IMR-90 (cell line): ENCODE data around the gene CD28. TPM values are rescaled to one million over a fixed set of nuclear protein-coding genes. Genes with fewer than 3 reads are reported as not detected.

Source experiments
- ATAC-seq: fragments of 200-7000 bp; cut with Tn5 transposase; 2 replicates; pipeline ENCODE4 v1.9.1; 2020; ENCODE audit warnings: low read depth, mild to moderate bottlenecking, moderate library complexity
- BruUV-seq: library from RNA; stranded (reverse); fragments of 400-500 nt; replicated peaks from 2 replicates; lab custom pipeline; 2021; lab: Mats Ljungman, UMichigan
- CTCF ChIA-PET: fragments of 300-600 bp; formaldehyde crosslinking; extraction: SDS; loops from one replicate; lab custom pipeline; 2021; ENCODE audit warnings: antibody characterized with exemption; lab: Yijun Ruan, JAX
- POLR2A ChIA-PET: fragments of 300-600 bp; sonication (Branson Sonifier 250); formaldehyde crosslinking; loops from one replicate; lab custom pipeline; 2022; ENCODE audit warnings: antibody characterized with exemption; ENCODE audit not compliant: unreplicated experiment; lab: Charles Lee
- DNase-seq: peaks from one replicate; pipeline ENCODE4 v3.0.0; 2013
- H2AFZ ChIP-seq: replicated peaks from 2 replicates; pipeline ENCODE3; 2013; ENCODE audit warnings: low read length, mild to moderate bottlenecking; ENCODE audit not compliant: poor library complexity
- H2AK5ac ChIP-seq: 2 replicates; pipeline ENCODE4 v1.6.1; 2013; ENCODE audit warnings: low read depth, low read length, inconsistent platforms
- H2AK9ac ChIP-seq: replicated peaks from 2 replicates; pipeline ENCODE3; 2013; ENCODE audit warnings: mild to moderate bottlenecking, low read depth, low read length, moderate library complexity; ENCODE audit not compliant: poor library complexity
- H2BK120ac ChIP-seq: 2 replicates; pipeline ENCODE4 v1.6.1; 2013; ENCODE audit warnings: low read depth, low read length, inconsistent platforms
- H2BK15ac ChIP-seq: 3 replicates; pipeline ENCODE4 v1.6.1; 2013; ENCODE audit warnings: low read depth, low read length, inconsistent platforms
- H2BK20ac ChIP-seq: 2 replicates; pipeline ENCODE4 v1.6.1; 2013; ENCODE audit warnings: low read depth, mild to moderate bottlenecking, inconsistent platforms, low read length, moderate library complexity
- H2BK5ac ChIP-seq: 2 replicates; pipeline ENCODE4 v1.6.1; 2013; ENCODE audit warnings: mild to moderate bottlenecking, low read depth, low read length, inconsistent platforms; ENCODE audit not compliant: poor library complexity, severe bottlenecking
- H3K14ac ChIP-seq: replicated peaks from 2 replicates; pipeline ENCODE4 v1.6.1; 2013; ENCODE audit warnings: low read depth, low read length, inconsistent platforms
- H3K18ac ChIP-seq: 2 replicates; pipeline ENCODE4 v1.6.1; 2013; ENCODE audit warnings: low read depth, low read length, control low read depth
- H3K23ac ChIP-seq: 2 replicates; pipeline ENCODE4 v1.6.1; 2013; ENCODE audit warnings: low read depth, low read length, inconsistent platforms
- H3K27ac ChIP-seq: 2 replicates; pipeline ENCODE4 v1.5.1; 2013; ENCODE audit warnings: mild to moderate bottlenecking, control low read depth, low read length; ENCODE audit not compliant: insufficient read depth
- H3K27me3 ChIP-seq: 2 replicates; pipeline ENCODE4 v1.6.1; 2013; ENCODE audit warnings: low read length; ENCODE audit not compliant: control insufficient read depth, insufficient read depth
- H3K36me3 ChIP-seq: 2 replicates; pipeline ENCODE4 v1.6.1; 2013; ENCODE audit warnings: low read length, mixed read lengths; ENCODE audit not compliant: control insufficient read depth, insufficient read depth
- H3K4ac ChIP-seq: 2 replicates; pipeline ENCODE4 v1.6.1; 2013; ENCODE audit warnings: low read depth, low read length, inconsistent platforms
- H3K4me1 ChIP-seq: 2 replicates; pipeline ENCODE4 v1.6.1; 2013; ENCODE audit warnings: low read length, mixed read lengths; ENCODE audit not compliant: control insufficient read depth, insufficient read depth
- H3K4me2 ChIP-seq: 2 replicates; pipeline ENCODE4 v1.6.1; 2013; ENCODE audit warnings: low read depth, mild to moderate bottlenecking, control low read depth, low read length, moderate library complexity
- H3K4me3 ChIP-seq: 2 replicates; pipeline ENCODE4 v1.5.1; 2013; ENCODE audit warnings: low read depth, mild to moderate bottlenecking, control low read depth, low read length, moderate library complexity; ENCODE audit not compliant: insufficient read depth
- H3K56ac ChIP-seq: 2 replicates; pipeline ENCODE4 v1.6.1; 2013; ENCODE audit warnings: low read length, inconsistent platforms; ENCODE audit not compliant: insufficient read depth; ENCODE audit errors: extremely low read depth
- H3K79me1 ChIP-seq, 2 experiments: 2 replicates each; pipeline ENCODE4 v1.6.1; 2013; ENCODE audit warnings: low read length in 2 of 2, inconsistent platforms in 1 of 2, low read depth in 1 of 2
- H3K9ac ChIP-seq: 2 replicates; pipeline ENCODE4 v1.6.1; 2013; ENCODE audit warnings: low read depth, low read length, control low read depth
- H3K9me1 ChIP-seq: 2 replicates; pipeline ENCODE4 v1.6.1; 2013; ENCODE audit warnings: low read length, inconsistent platforms; ENCODE audit not compliant: insufficient read depth
- H3K9me3 ChIP-seq: 2 replicates; pipeline ENCODE4 v1.6.1; 2013; ENCODE audit warnings: low read length; ENCODE audit not compliant: control insufficient read depth, insufficient read depth
- H4K20me1 ChIP-seq: 2 replicates; pipeline ENCODE4 v1.6.1; 2013; ENCODE audit warnings: low read length, inconsistent platforms; ENCODE audit not compliant: insufficient read depth
- H4K5ac ChIP-seq: 2 replicates; pipeline ENCODE4 v1.6.1; 2013; ENCODE audit warnings: mild to moderate bottlenecking, low read depth, low read length, control low read depth
- H4K8ac ChIP-seq, 2 experiments: 2 replicates each; pipeline ENCODE4 v1.6.1; 2013; ENCODE audit warnings: low read depth in 2 of 2, low read length in 2 of 2, control low read depth in 1 of 2, inconsistent platforms in 1 of 2
- H4K91ac ChIP-seq: 2 replicates; pipeline ENCODE4 v1.6.1; 2013; ENCODE audit warnings: low read depth, low read length, inconsistent platforms; ENCODE audit not compliant: insufficient read depth
- FOS ChIP-seq: fragments of 150-350 bp; IDR thresholded peaks from 2 replicates; pipeline ENCODE4 v1.6.1; 2016; ENCODE audit warnings: low read depth, low read length
- MAFK ChIP-seq: IDR thresholded peaks from 2 replicates; pipeline ENCODE4 v1.6.1; 2012; ENCODE audit warnings: low read depth, low read length, improper control_type of control experiment
- MAZ ChIP-seq: IDR thresholded peaks from 2 replicates; pipeline ENCODE4 v1.6.1; 2012; ENCODE audit warnings: low read depth, mild to moderate bottlenecking, low read length, improper control_type of control experiment, moderate library complexity, borderline replicate concordance
- POLR2A ChIP-seq: IDR thresholded peaks from 2 replicates; pipeline ENCODE4 v1.6.1; 2012; ENCODE audit warnings: mild to moderate bottlenecking, low read depth, low read length
- SMC3 ChIP-seq: fragments of 150-350 bp; IDR thresholded peaks from 2 replicates; pipeline ENCODE4 v1.6.1; 2016; ENCODE audit warnings: low read depth, mild to moderate bottlenecking, antibody characterized with exemption, low read length, moderate library complexity
- WGBS, 2 experiments: methylation state at CpG; one replicate each; pipeline versions ENCODE4 v1.1.5 to v1.1.7; 2013; ENCODE audit warnings: missing lambda C conversion rate in 2 of 2; ENCODE audit not compliant: insufficient read length in 1 of 2; ENCODE audit errors: extremely low coverage in 2 of 2; 5-methylcytosine and 5-hydroxymethylcytosine counted together
- dilution Hi-C: fragments of 300-500 bp; cut with HindIII; formaldehyde crosslinking; loops from one replicate; pipeline ENCODE4 v1.14.3; 2018; ENCODE audit warnings: low sequenced_read_pairs; ENCODE audit not compliant: unreplicated experiment
- in situ Hi-C: fragments of 300-500 bp; cut with MboI; formaldehyde crosslinking; loops from 3 replicates; pipeline ENCODE4 v1.14.3; 2019; ENCODE audit warnings: low sequenced_read_pairs, inconsistent platforms, mixed read lengths
- intact Hi-C: fragments of 100-400 bp; cut with micrococcal nuclease; formaldehyde crosslinking; loops from 2 replicates; pipeline ENCODE4 v1.10.0; 2022
- polyA plus RNA-seq, 3 experiments: library from polyadenylated mRNA; depleted of rRNA; stranded (reverse); fragments of >200 nt; gene quantifications; 2 replicates each; pipeline ENCODE4 v1.2.3, GENCODE V29; 2012; ENCODE audit warnings: low replicate concordance in 1 of 3
- total RNA-seq: library from RNA; depleted of rRNA; stranded (reverse); fragments of >200 nt; gene quantifications from 2 replicates; pipeline ENCODE4 v1.2.3, GENCODE V29; 2012

The CD28 gene
- total and polyA plus RNA-seq, 2 of the 4 experiments (the other 2 are of a cell fraction) = not detected

DNA sequence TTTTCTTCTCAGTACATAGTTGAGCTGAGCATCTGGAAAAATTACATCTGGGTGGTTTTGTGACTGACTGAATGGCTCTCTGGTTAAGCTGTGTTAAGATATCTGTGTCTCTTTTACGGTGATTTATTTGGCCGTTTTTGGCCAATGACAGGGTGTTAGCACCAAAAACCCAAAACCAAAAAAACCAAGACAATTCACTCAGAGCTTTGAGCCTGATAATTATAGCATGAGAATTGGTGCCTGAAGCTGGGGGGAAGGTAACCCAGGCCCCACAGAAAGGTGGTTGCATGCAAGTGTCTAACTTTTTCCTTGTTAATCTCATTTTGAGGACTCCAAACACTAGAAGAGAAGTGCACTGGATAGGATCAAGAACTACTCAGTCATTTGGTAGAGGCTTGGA is 4.5 kb downstream of the CD28 start:
- no TSS peak for BruUV-seq
- Histone ChIP-seq H2AK9ac (no peak overlapping the region), H4K5ac (no peak overlapping the region), H3K4me3 (no peak overlapping the region), H3K9me1 (no peaks in the 10 kb centered on the region), H4K8ac (no peak overlapping the region), H3K79me1 (no peaks in the 10 kb centered on the region), H3K14ac (no peak overlapping the region), H2AFZ (no peak overlapping the region), H4K91ac (no peak overlapping the region), H3K4ac (no peak overlapping the region), H2BK20ac (no peak overlapping the region), H3K9ac (no peak overlapping the region), H3K27me3 (peaks cover 4% of the 10 kb centered on the region), H3K18ac (no peak overlapping the region), H3K9me3 (no peaks in the 10 kb centered on the region), H2BK120ac (no peak overlapping the region), H3K23ac (no peak overlapping the region), H2BK5ac (no peak overlapping the region), H3K4me1 (no peaks in the 10 kb centered on the region), H3K56ac (no peak overlapping the region), H3K27ac (no peak overlapping the region), H3K4me2 (no peak overlapping the region), H2BK15ac (no peak overlapping the region), H4K20me1 (no peaks in the 10 kb centered on the region), H2AK5ac (no peak overlapping the region), H3K36me3 (no peaks in the 10 kb centered on the region)
- intact Hi-C loops (no loop called here), in situ Hi-C loops (no loop called here), dilution Hi-C loops (no loop called here)
- TF ChIP-seq FOS (no peak), MAZ (no peak), POLR2A (no peak), SMC3 (no peak), MAFK (no peak)
- ATAC-seq (no peak), DNase-seq (no peak)
- POLR2A ChIA-PET = interaction anchor here (0.8 kb wide), 1 partner anchor 101 kb away, joined by 4 read pairs; no protein-coding TSS in a partner anchor
- no CpG with 5 or more reads among the region's 2 CpGs for WGBS, 2 experiments
- CTCF ChIA-PET = no interaction called here
